GM21360 (cell line): ENCODE results near the gene MTA3.
"Not testable (repeated sequence)": the region's sequence is repeated elsewhere in the genome, so short reads cannot be mapped to it uniquely, and the experiment has no call there.

ENCODE experiments used
- ATAC-seq: cut with Tn5 transposase; IDR thresholded peaks from one replicate; pipeline ENCODE4 v1.9.1; 2021; ENCODE audit warnings: mild to moderate bottlenecking, moderate library complexity; ENCODE audit not compliant: unreplicated experiment

The MTA3 gene

DNA sequence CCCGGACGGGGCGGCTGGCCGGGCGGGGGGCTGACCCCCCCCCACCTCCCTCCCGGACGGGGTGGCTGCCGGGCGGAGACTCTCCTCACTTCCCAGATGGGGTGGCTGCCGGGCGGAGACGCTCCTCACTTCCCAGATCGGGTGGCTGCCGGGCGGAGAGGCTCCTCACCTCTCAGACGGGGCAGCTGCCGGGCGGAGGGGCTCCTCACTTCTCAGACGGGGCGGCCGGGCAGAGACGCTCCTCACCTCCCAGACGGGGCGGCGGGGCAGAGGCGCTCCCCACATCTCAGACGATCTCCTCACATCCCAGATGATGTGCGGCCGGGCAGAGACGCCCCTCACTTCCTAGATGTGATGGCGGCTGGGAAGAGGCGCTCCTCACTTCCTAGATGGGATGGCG, 37.7 kb downstream of the MTA3 start:
- ATAC-seq, result not testable (repeated sequence)

DNA sequence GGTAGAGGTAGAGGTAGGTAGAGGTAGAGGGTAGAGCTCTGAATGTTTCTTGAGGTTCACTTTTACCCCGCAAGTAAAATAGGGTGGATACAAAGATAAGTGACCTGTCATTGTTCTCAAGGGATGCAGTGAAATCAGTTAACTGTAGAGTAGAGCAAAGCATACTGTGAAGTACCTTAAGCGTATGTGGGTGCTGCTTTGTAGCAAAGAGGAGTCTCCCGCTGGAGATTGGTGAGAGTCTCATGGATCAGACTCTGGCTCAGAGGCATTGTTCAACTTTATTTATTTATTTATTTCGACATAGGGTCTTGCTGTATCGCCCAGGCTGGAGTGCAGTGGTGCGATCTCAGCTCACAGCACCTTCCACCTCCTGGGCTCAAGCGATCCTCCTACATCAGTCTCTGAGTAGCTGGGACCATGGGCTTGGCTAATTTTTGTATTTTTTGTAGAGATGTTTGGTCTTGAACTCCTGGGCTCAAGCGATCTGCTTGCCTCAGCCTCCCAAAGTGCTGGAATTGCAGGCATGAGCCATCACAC, 38.7 kb downstream of the MTA3 start:
- ATAC-seq, result no peak

DNA sequence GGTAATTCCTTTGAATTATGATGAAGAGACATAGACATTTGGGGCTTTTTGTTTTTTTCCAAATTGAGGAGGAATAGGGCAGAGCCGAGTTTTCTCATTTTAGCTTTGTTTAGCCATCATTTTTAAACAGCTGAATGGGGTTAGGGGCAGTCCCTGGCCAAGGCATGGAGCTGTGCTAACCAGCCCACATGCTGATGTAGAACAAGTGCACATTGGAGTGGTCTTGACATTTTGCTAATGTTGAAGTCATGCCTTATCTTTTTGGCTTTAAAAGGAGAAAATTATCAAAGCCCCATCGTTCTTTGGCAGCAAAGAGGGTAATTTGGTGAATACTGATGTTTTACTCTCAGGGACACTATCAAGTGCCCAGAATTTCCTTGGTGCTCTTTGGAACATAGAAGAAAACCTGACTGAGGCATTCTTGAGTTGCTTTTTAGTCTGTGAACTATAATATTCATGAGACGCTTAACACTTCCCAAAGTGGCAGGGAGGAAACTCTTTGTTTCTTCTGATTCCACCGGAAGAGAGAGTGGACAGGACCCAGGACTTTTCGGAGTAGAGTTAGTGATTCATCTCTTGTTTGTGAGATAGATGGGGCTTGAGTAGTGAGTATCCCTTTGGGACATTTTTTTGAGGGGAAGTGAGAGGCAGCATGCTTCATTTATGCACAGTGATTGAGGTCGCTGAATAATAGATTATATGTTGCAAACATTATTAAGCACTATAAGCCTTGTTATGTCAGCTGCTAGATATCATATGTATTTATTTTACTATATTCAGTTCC, 45.0 kb downstream of the MTA3 start:
- no peak for ATAC-seq

DNA sequence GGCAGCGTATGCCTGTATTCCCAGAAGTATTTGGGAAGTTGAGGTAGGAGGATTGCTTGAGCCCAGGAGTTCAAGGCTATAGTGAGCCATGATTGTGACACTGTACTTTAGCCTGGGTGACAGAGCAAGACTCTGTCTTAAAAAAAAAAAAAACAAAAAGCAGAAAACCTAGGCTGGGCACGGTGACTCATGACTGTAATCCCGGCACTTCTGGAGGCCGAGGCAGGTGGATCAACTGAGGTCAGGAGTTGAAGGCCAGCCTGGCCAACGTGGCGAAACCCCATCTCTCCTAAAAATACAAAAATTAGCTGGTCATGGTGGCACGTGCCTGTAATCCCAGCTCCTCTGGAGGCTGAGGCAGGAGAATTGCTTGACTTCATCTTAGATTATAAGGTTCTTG, 46.4 kb downstream of the MTA3 start:
- ATAC-seq, result no peak

DNA sequence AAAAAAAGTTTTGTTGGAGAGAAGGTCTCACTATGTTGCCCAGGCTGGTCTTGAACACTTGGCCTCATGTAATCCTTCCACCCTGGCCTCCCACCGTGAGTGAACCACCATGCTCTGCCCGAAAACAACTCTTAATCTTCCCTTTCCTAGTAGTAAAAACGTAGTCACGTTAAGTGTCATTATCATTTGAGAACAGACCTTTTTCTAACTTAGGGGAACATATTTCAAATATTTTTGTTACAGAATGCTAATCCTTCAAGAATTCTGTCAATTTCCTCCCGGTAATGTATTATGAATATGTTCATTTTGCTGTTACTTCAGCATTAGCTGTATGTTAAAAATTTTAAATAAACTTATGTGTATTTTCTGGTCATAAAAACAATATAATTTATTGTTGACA, 49.7 kb downstream of the MTA3 start:
- no peak for ATAC-seq

DNA sequence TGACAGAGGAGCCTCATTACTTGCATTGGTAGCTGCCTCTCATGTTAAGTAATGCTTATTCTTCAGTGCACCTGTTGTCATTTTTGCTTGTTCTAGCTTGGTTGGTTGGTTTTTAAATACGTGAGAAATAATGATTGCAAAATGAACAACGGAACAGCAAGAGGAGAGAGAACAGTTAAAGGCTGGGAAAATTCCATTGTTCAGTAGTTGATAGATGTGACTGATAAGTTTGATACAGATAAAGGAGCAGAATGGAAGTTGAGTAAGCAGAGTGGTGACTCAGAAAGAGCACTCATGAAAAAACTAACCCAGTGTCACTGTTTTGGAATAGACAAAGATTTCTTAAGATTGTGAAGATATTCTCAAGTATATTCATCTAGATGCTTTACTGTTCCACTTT, 50.5 kb downstream of the MTA3 start:
- ATAC-seq, result no peak

DNA sequence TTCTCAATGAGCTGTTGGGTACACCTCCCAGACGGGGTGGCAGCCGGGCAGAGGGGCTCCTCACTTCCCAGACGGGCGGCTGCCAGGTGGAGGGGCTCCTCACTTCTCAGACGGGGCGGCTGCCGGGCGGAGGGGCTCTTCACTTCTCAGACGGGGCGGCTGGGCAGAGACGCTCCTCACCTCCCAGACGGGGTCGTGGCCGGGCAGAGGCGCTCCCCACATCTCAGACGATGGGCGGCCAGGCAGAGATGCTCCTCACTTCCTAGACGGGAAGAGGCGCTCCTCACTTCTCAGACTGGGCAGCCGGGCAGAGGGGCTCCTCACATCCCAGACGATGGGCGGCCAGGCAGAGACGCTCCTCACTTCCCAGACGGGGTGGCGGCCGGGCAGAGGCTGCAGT, 53.2 kb downstream of the MTA3 start:
- ATAC-seq, result not testable (repeated sequence)

DNA sequence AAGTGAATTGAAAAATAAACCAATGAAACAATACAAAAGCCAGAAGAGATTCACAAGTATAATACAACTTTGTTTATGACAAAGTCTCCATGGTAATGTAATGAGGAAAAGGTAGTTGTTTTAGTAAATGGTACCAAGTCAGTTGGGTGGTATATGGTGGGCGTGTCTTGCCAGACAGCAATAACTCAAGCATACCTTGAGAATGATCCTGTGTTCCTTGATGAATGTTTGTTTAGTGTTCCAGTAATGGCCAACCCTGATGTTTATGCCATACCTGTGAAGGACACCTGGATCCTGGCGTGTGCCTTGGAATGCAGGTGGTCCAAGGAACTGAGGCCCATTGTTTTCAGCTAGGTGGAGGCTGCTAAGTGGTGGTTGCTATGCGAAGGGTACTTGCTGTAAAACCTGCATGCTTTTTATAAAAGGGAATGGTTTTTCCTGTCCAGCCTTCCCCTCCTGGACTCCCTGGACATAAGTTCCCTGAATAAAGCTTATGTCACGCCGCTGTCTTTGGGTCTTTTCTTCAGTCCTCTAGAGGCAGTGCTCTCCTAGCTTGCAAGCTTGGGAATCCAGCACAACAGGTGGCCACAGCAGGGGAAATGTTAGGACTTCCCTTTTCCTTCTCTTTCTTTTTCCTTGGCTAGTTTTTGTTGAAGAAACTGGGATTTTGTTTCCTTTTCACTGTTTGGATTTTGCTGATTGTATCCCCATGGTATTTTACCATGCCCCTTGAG, 54.7 kb downstream of the MTA3 start:
- no peak for ATAC-seq

DNA sequence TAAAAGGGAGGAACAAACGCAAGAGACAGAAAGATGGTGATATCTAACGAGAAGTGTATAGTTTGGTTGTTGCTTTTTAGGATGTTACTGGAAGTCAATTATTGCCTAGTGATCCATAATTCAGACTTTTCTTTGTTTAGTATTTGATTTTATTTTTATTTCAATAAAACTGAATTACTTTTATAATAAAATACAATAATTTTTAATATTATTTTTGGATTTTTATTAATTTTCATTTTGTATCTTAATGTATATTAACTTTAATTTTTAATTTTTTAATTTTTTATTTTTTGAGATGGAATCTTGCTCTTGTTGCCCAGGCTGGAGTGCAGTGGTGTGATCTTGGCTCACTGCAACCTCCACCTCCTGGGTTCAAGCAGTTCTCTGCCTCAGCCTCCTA, 55.6 kb downstream of the MTA3 start:
- ATAC-seq, result no peak

DNA sequence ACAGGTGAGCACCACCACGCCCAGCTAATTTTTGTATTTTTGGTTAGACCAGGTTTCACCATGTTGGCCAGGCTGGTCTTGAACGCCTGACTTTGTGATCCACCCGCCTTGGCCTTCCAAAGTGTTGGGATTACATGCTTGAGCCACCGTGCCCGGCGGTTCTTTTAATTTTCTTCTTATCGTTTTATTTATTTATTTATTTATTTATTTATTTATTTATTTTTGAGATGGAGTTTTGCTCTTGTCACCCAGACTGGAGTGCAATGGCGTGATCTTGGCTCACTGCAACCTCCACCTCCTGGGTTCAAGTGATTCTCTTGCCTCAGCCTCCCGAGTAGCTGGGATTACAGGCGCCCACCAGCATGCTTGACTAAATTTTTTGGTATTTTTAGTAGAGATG, 59.6 kb downstream of the MTA3 start:
- not testable (repeated sequence) for ATAC-seq

DNA sequence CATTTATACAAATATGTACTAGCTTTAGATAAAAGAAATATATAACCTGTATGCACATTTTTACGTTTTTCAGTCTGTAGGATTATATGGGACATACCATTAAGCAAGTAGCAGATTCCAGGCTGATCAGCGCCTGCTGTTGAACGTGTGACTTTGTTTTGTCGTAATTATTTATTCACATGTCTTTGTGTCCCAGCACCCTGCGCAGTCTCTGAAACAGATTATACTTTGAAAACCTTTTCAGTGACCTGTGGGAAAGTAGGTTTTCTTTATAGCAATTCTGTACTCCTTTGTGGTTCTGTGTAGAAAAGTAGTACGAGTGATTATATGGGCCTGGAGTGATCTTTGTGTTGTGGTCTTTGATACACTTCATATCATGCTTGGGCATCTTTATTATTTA, 68.5 kb downstream of the MTA3 start:
- ATAC-seq, result no peak

DNA sequence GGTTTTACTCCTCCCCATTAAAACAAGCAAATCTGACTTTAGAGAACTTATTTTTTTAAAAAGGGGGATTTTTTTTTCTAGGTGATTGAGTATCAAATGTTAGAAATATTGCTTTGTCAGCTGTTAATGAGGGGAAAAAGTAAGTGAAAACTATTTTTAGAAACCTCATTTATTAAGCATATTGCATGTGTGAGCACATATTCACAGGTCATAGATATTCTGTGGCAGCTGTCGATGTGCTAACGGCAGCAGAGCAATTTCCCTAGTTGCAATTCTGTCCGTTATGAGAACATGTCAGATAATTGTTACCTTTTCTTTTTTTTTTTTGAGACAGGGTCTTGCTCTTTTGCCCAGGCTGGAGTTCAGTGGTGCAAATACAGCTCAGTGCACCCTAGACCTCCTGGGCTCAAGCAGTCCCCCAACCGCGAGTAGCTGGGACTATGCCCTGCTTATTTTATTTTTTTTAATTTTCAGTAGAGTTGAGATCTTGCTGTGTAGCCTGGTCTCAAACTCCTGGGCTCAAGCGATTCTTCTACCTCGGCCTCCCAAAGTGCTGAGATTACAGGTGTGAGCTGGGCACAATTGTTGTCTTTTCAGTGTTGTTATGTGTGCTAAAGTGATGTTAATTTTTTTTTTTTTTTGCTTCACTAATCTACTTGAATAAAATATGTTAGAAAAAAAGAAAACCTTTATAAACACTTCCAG, 69.8 kb downstream of the MTA3 start:
- ATAC-seq, result no peak

DNA sequence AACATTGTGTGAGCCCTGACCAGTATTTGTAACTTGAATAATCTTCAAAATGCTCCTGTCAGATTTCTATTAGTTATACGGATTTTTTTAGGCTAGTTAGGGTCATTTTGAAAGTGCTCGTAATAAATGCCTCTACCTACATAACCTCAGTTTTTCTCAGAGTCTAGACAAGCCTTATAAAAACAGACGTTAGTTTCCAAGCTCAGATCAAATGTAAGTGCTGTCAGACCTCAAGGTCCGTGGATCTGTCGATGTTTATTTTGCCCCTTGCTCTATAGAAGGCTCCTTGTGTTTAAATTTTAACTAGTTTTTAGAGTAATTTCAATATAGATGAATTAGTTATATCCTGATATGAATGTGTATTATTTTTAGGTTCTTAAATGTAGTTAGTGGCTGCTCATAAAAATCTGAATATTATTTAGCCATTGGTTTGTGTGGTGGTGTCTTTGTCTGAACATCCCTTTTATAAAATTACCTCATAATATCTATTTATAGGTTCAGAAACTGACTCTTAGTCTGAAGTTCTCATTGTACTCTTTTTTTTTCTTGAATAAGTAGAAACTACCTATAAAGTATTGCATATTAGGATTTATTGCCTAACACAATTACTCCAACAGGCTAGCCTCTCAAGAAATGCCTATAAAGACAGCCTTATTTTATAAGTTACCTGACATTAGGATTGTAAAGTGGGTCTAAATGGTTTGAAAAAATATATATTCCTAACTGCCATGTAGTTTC, 71.1 kb downstream of the MTA3 start:
- ATAC-seq, result no peak

DNA sequence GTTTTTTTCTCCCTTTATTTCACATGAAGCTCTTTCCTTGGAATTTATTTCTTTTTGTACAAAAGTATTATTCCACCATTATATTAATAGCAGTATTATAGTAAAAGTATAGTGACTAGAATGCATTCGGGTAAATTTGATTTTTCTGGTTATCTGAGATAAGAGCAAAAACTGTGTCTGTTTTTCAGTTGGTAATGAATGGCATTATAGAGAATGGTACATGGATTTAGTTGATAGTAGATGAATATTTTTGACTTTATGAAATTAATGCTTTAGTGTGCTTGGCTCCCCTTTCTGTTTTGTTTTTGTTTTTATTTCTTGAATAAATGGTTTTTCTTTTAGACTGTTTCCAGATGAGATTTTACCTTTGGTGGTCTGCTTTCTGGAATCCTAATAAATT, 71.8 kb downstream of the MTA3 start:
- ATAC-seq, result no peak

DNA sequence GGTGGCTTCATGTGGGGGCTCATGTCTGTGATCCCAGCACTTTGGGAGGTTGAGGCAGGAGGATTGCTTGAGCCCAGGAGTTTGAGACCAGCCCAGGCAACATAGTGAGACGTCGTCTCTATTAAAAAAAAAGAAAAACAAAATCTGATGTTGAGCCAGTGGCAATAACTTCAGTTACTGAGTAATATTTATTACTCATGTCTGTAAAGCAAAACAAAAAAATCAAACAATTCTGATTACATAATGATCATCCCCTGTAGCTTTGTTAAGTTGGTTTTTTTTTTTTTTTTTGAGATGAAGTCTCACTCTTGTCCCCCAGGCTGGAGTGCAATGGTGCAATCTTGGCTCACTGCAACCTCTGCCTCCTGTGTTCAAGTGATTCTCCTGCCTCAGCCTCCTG, 73.9 kb downstream of the MTA3 start:
- ATAC-seq, result not testable (repeated sequence)

DNA sequence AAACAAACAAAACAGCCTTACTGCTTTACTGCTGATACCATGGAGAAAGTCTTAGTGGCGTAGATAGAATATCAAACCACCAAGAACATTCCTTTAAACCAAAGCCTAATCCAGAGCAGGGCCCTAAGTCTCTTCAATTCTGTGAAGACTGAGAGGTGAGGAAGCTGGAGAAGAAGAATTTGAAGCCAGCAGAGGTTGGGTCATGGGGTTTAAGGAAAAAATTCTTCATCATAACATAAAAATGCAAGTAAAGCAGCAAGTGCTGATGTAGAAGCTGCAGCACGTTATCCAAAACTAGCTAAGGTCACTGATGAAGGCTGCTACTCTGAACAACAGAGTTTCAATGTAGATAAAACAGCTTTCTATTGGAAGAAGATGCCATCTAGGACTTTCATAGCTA, 77.1 kb downstream of the MTA3 start:
- ATAC-seq, result no peak

DNA sequence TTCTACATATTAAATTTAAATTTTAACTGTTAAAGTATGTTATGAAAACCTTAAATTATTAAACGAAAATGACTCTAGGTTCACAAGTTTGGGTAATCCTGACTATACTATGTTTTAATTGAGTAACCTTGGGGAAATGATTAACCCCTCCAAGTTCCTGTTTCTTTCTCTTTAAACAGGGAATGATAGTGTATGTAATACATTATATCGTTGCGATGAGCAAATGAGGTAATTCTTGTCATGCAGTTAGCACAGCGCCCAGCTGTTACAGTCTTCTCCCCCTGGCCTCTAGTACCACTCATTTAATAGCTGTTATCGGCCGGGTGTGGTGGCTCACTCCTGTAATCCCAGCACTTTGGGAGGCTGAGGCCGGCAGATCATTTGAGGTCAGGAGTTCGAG, 80.4 kb downstream of the MTA3 start:
- ATAC-seq, result no peak

DNA sequence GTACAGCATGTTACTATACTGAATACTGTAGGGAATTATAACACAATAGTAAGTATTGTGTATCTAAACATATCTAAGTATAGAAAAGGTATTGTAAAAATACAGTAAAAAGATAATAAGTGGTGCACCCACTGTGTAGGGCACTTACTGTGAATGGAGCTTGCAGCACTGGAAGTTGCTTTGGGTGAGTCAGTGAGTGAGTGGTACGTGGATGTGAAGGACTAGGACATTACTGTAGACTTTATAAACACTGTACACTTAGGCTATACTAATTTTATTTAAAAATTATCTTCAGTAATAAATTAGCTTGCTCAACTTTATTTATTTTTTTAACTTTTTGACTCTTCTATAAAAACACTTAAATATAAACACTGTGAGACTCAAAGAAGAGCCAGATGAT, 82.6 kb downstream of the MTA3 start:
- no peak for ATAC-seq

DNA sequence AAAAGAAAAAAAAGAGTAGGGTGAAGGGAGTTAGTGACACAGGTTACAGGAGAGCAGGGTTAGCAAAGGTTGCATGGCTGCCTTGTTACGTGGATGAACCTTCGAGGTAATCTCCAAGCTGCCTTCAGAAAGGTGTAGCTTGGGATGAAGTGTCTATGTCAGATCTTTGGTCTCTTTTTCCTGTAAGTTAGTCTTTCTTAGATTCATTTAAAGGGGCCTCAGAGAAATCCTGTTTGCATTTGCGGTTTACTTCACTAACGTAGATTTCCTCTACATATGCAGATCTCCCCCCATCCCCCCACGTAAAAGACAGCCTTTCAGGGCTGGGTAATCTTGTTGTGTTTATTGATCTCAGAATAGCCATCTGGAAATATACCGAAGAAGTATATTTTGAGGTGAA, 83.7 kb downstream of the MTA3 start:
- no peak for ATAC-seq

DNA sequence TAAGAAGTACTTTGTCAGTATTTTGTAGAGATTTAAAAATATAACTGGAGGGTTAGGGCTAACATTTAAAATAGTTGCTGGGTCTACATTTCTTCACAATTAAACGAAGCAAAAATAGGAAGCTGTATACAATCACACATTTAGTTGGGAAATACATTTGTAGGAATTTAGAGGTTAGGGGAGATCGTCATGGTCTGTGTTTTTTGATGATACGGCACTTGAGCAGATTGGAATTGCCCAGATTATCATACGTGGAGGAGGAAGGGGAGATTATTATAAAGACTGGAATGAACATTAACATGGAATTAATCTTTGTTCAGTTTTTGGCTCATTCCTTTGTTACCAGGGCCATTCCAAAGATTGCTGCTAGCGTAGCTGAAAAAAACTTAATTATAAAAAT, 84.6 kb downstream of the MTA3 start:
- ATAC-seq, result no peak

DNA sequence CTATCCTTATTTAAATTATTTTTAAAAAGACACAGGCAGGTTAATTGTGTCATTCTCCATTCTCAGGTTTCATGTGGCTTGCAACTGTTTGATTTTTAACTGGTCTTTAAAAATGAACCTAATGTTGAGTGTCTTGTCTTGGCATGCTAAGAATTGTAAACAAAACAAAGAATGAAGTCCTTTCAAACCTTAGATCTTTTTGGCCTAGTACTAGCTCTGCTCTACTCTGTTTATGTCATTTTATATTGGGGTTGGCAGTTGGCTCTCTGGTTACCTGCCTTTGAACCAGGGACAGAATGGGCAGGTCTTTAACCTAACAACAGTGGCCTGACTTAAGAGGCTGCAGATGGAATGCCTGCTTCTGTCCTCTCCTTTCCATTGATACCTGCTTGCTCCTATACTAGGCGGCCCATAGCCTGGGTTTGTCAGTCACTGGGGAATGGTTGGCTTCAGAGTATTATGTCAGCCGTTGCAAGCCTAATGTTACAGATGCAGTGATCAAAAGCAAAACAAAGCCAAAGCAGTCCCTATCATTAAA, 85.5 kb downstream of the MTA3 start:
- no peak for ATAC-seq
